Stimulated activated naive CD8-positive, alpha-beta T cell treated with anti-CD3 and anti-CD28 coated beads, Interleukin-15, Interleukin-2, amounts not matched to agents 100 ng/mL and 50 ng/mL, for 24 hours (primary cell): ENCODE measurements around the gene AKAP8L.
"Not testable (repeated sequence)": the region's sequence is repeated elsewhere in the genome, so short reads cannot be mapped to it uniquely, and the experiment has no call there.

Experiments used
- H3K27ac Mint-ChIP-seq: one replicate; pipeline ENCODE4 v1.8.0; 2021; ENCODE audit warnings: mild to moderate bottlenecking, mixed read lengths
- H3K27me3 Mint-ChIP-seq: one replicate; pipeline ENCODE4 v1.8.0; 2021; ENCODE audit warnings: mixed read lengths
- H3K36me3 Mint-ChIP-seq: one replicate; pipeline ENCODE4 v1.8.0; 2021; ENCODE audit warnings: low read depth, mixed read lengths
- H3K4me1 Mint-ChIP-seq: one replicate; pipeline ENCODE4 v1.8.0; 2021; ENCODE audit warnings: low read depth, mixed read lengths
- H3K4me3 Mint-ChIP-seq: one replicate; pipeline ENCODE4 v1.8.0; 2021; ENCODE audit warnings: mild to moderate bottlenecking, mixed read lengths
- H3K9me3 Mint-ChIP-seq: one replicate; pipeline ENCODE4 v1.8.0; 2021; ENCODE audit warnings: mixed read lengths

AKAP8L gene

GRCh38 chr19:15372470-15372869 is 46.3 kb downstream of the AKAP8L start:
- Mint-ChIP-seq H3K9me3 (no peaks in the 10 kb centered on the region), H3K4me3 (no peak overlapping the region), H3K27ac (no peak overlapping the region), H3K36me3 (peaks cover 48% of the 10 kb centered on the region), H3K4me1 (peaks cover 22% of the 10 kb centered on the region), H3K27me3 (no peaks in the 10 kb centered on the region)

GRCh38 chr19:15371786-15372380 is 46.9 kb downstream of the AKAP8L start:
- Mint-ChIP-seq H3K9me3 (no peaks in the 10 kb centered on the region), H3K36me3 (peaks cover 49% of the 10 kb centered on the region), H3K4me1 (peaks cover 18% of the 10 kb centered on the region), H3K27ac (no peak overlapping the region), H3K4me3 (no peak overlapping the region), H3K27me3 (no peaks in the 10 kb centered on the region)

- no peaks in the 10 kb centered on the region for H3K27me3 Mint-ChIP-seq
- peaks cover 50% of the 10 kb centered on the region for H3K36me3 Mint-ChIP-seq
- H3K4me1 Mint-ChIP-seq, result peaks cover 14% of the 10 kb centered on the region
- H3K9me3 Mint-ChIP-seq, result no peaks in the 10 kb centered on the region
- no peak overlapping the region for H3K4me3 Mint-ChIP-seq
- H3K27ac Mint-ChIP-seq, result no peak overlapping the region
These were observed 47.7 kb downstream of the AKAP8L start for GRCh38 chr19:15371119-15371518.

GRCh38 chr19:15369594-15369891 is 49.2 kb downstream of the AKAP8L start:
- peaks cover 62% of the 10 kb centered on the region for H3K36me3 Mint-ChIP-seq
- H3K27ac Mint-ChIP-seq, result no peak overlapping the region
- H3K27me3 Mint-ChIP-seq, result no peaks in the 10 kb centered on the region
- H3K9me3 Mint-ChIP-seq, result no peaks in the 10 kb centered on the region
- H3K4me3 Mint-ChIP-seq, result no peak overlapping the region
- H3K4me1 Mint-ChIP-seq, result peaks cover 10% of the 10 kb centered on the region

- Mint-ChIP-seq H3K36me3 (peaks cover 62% of the 10 kb centered on the region), H3K4me3 (no peak overlapping the region), H3K9me3 (no peaks in the 10 kb centered on the region), H3K27me3 (no peaks in the 10 kb centered on the region), H3K4me1 (peaks cover 10% of the 10 kb centered on the region), H3K27ac (peak overlapping the region; percentile 36)
These were observed 49.8 kb downstream of the AKAP8L start for GRCh38 chr19:15368798-15369593.

GRCh38 chr19:15368051-15368632 is 50.6 kb downstream of the AKAP8L start:
- Mint-ChIP-seq H3K9me3 (no peaks in the 10 kb centered on the region), H3K4me1 (peaks cover 7% of the 10 kb centered on the region), H3K27me3 (no peaks in the 10 kb centered on the region), H3K27ac (no peak overlapping the region), H3K36me3 (peaks cover 63% of the 10 kb centered on the region), H3K4me3 (no peak overlapping the region)

- Mint-ChIP-seq H3K4me1 (peaks cover 4% of the 10 kb centered on the region), H3K27ac (no peak overlapping the region), H3K4me3 (no peak overlapping the region)
These were observed 51.3 kb downstream of the AKAP8L start for GRCh38 chr19:15367439-15367838.

GRCh38 chr19:15365264-15365663 is 53.5 kb downstream of the AKAP8L start:
- no peaks in the 10 kb centered on the region for H3K27me3 Mint-ChIP-seq
- H3K9me3 Mint-ChIP-seq, result no peaks in the 10 kb centered on the region
- no peaks in the 10 kb centered on the region for H3K4me1 Mint-ChIP-seq
- H3K36me3 Mint-ChIP-seq, result peaks cover 68% of the 10 kb centered on the region
- H3K27ac Mint-ChIP-seq, result no peak overlapping the region
- no peak overlapping the region for H3K4me3 Mint-ChIP-seq

More at GRCh38 chr19:15367439-15367838, 51.3 kb downstream of the AKAP8L start:
- no peaks in the 10 kb centered on the region for H3K27me3 Mint-ChIP-seq
- no peaks in the 10 kb centered on the region for H3K9me3 Mint-ChIP-seq
- peaks cover 59% of the 10 kb centered on the region for H3K36me3 Mint-ChIP-seq

GRCh38 chr19:15363791-15364190 is 55.0 kb downstream of the AKAP8L start:
- not testable (repeated sequence) for H3K27ac Mint-ChIP-seq, H3K4me1 Mint-ChIP-seq, H3K9me3 Mint-ChIP-seq, H3K27me3 Mint-ChIP-seq, H3K4me3 Mint-ChIP-seq
- H3K36me3 Mint-ChIP-seq, result peaks cover 64% of the 10 kb centered on the region

- H3K4me1 Mint-ChIP-seq, H3K27me3 Mint-ChIP-seq, H3K27ac Mint-ChIP-seq, H3K4me3 Mint-ChIP-seq, H3K9me3 Mint-ChIP-seq: not testable (repeated sequence)
- H3K36me3 Mint-ChIP-seq, result peaks cover 64% of the 10 kb centered on the region
These were observed 55.7 kb downstream of the AKAP8L start for GRCh38 chr19:15363048-15363447.

- H3K27ac Mint-ChIP-seq, H3K9me3 Mint-ChIP-seq: not testable (repeated sequence)
- peaks cover 55% of the 10 kb centered on the region for H3K36me3 Mint-ChIP-seq
These were observed 58.8 kb downstream of the AKAP8L start for GRCh38 chr19:15360015-15360414.

GRCh38 chr19:15358918-15359317 is 59.9 kb downstream of the AKAP8L start:
- no peaks in the 10 kb centered on the region for H3K4me1 Mint-ChIP-seq
- H3K27ac Mint-ChIP-seq, result peak overlapping the region; percentile 2
- no peaks in the 10 kb centered on the region for H3K9me3 Mint-ChIP-seq
- no peak overlapping the region for H3K4me3 Mint-ChIP-seq
- H3K36me3 Mint-ChIP-seq, result peaks cover 63% of the 10 kb centered on the region
- no peaks in the 10 kb centered on the region for H3K27me3 Mint-ChIP-seq

More at GRCh38 chr19:15360015-15360414, 58.8 kb downstream of the AKAP8L start:
- not testable (repeated sequence) for H3K4me1 Mint-ChIP-seq, H3K27me3 Mint-ChIP-seq, H3K4me3 Mint-ChIP-seq

GRCh38 chr19:15357906-15358305 is 60.9 kb downstream of the AKAP8L start:
- H3K4me3 Mint-ChIP-seq, result no peak overlapping the region
- peaks cover 65% of the 10 kb centered on the region for H3K36me3 Mint-ChIP-seq
- H3K9me3 Mint-ChIP-seq, result no peaks in the 10 kb centered on the region
- no peak overlapping the region for H3K27ac Mint-ChIP-seq
- no peaks in the 10 kb centered on the region for H3K4me1 Mint-ChIP-seq
- H3K27me3 Mint-ChIP-seq, result no peaks in the 10 kb centered on the region

GRCh38 chr19:15354566-15355296 is 64.1 kb downstream of the AKAP8L start:
- Mint-ChIP-seq H3K27ac (no peak overlapping the region), H3K9me3 (no peaks in the 10 kb centered on the region), H3K36me3 (peaks cover 46% of the 10 kb centered on the region), H3K4me1 (no peaks in the 10 kb centered on the region), H3K27me3 (no peaks in the 10 kb centered on the region), H3K4me3 (no peak overlapping the region)

- H3K27ac Mint-ChIP-seq, result no peak overlapping the region
- H3K27me3 Mint-ChIP-seq, result no peaks in the 10 kb centered on the region
- peaks cover 40% of the 10 kb centered on the region for H3K36me3 Mint-ChIP-seq
- H3K4me1 Mint-ChIP-seq, result no peaks in the 10 kb centered on the region
- H3K4me3 Mint-ChIP-seq, result no peak overlapping the region
- no peaks in the 10 kb centered on the region for H3K9me3 Mint-ChIP-seq
These were observed 64.9 kb downstream of the AKAP8L start for GRCh38 chr19:15353908-15354307.
